Common myeloid progenitor, CD34-positive (primary cell): Measurements from ENCODE around the gene CA4.

Experiments
- CTCF ChIA-PET: fragments of 350-600 bp; sonication (Branson Sonifier 250); formaldehyde crosslinking; loops from one replicate; lab custom pipeline; 2021; ENCODE audit warnings: antibody characterized with exemption; lab: Charles Lee
- POLR2A ChIA-PET: fragments of 350-600 bp; sonication (Branson Sonifier 250); formaldehyde crosslinking; loops from one replicate; lab custom pipeline; 2021; ENCODE audit warnings: antibody characterized with exemption; lab: Charles Lee
- DNase-seq, 3 donors: peaks; one replicate each; pipeline versions ENCODE4 v3.0.0 to v3.0.0-alpha.2; 2013
- H3K27ac ChIP-seq, 2 experiments: 1 replicate in 1 of 2; 2 replicates in 1 of 2; pipeline ENCODE4 v1.7.0; 2013; ENCODE audit warnings: inconsistent platforms in 2 of 2, low read length in 2 of 2, mild to moderate bottlenecking in 2 of 2, low read depth in 1 of 2, moderate library complexity in 1 of 2; ENCODE audit not compliant: severe bottlenecking in 2 of 2, insufficient read depth in 1 of 2, poor library complexity in 1 of 2
- H3K27me3 ChIP-seq, 5 experiments: replicated peaks in 2 of 5; 1 replicate in 3 of 5; 2 replicates in 2 of 5; pipeline versions ENCODE4 v1.6.1 to v1.7.0; 2013; ENCODE audit warnings: low read length in 4 of 5, mild to moderate bottlenecking in 2 of 5, moderate library complexity in 2 of 5, inconsistent platforms in 1 of 5; ENCODE audit not compliant: insufficient read depth in 5 of 5, control insufficient read depth in 4 of 5
- H3K36me3 ChIP-seq, 4 experiments: 1 replicate in 2 of 4; 2 replicates in 2 of 4; pipeline versions ENCODE4 v1.6.1 to v1.7.0; 2013; ENCODE audit warnings: low read length in 3 of 4, control low read depth in 1 of 4, mild to moderate bottlenecking in 1 of 4; ENCODE audit not compliant: control insufficient read depth in 4 of 4, insufficient read depth in 4 of 4
- H3K4me1 ChIP-seq, 4 experiments: 1 replicate in 3 of 4; 2 replicates in 1 of 4; pipeline versions ENCODE4 v1.6.1 to v1.7.1; 2013; ENCODE audit warnings: low read length in 3 of 4, mild to moderate bottlenecking in 3 of 4, control low read depth in 1 of 4, inconsistent platforms in 1 of 4, moderate library complexity in 1 of 4; ENCODE audit not compliant: control insufficient read depth in 4 of 4, insufficient read depth in 4 of 4; ENCODE audit errors: control extremely low read depth in 1 of 4
- H3K4me3 ChIP-seq, 7 experiments: 1 replicate in 4 of 7; 2 replicates in 3 of 7; pipeline versions ENCODE4 v1.5.1 to v1.7.0; 2013; ENCODE audit warnings: mild to moderate bottlenecking in 7 of 7, low read length in 6 of 7, moderate library complexity in 6 of 7, inconsistent platforms in 2 of 7, low read depth in 2 of 7, control low read depth in 1 of 7; ENCODE audit not compliant: insufficient read depth in 4 of 7, control insufficient read depth in 1 of 7; ENCODE audit errors: extremely low read depth in 1 of 7
- H3K9me3 ChIP-seq, 5 experiments: 1 replicate in 4 of 5; 2 replicates in 1 of 5; pipeline versions ENCODE4 v1.6.1 to v1.7.1; 2013; ENCODE audit warnings: low read length in 4 of 5, mild to moderate bottlenecking in 2 of 5, inconsistent platforms in 1 of 5, low read depth in 1 of 5, moderate library complexity in 1 of 5; ENCODE audit not compliant: control insufficient read depth in 4 of 5, insufficient read depth in 2 of 5; ENCODE audit errors: control extremely low read depth in 1 of 5
- WGBS: methylation state at CpG from one replicate; pipeline ENCODE4 v1.1.5; 2013; ENCODE audit not compliant: insufficient coverage; 5-methylcytosine and 5-hydroxymethylcytosine counted together

Gene CA4

GRCh38 chr17:60155815-60156214 lies 6.0 kb downstream of the CA4 start:
- POLR2A ChIA-PET: no interaction called here
- DNase-seq: no peak
- Histone ChIP-seq H3K27me3 (peaks cover 0 to 26% (median 8%) of the 10 kb centered on the region in 5 experiments), H3K27ac (no peak overlapping the region), H3K9me3 (peaks cover 0 to 2% (median 0%) of the 10 kb centered on the region in 5 experiments), H3K36me3 (no peaks in the 10 kb centered on the region), H3K4me1 (peaks cover 0 to 5% (median 1%) of the 10 kb centered on the region in 4 experiments), H3K4me3 (no peak overlapping the region)
- CTCF ChIA-PET: interaction anchor here (0.9 to 1.4 kb wide), 2 partner anchors 12 to 15 kb away, joined by 3 to 5 read pairs; no protein-coding TSS in a partner anchor
- whole genome bisulfite sequencing: 92% methylated on average over 9 of the region's 9 CpGs

DNA sequence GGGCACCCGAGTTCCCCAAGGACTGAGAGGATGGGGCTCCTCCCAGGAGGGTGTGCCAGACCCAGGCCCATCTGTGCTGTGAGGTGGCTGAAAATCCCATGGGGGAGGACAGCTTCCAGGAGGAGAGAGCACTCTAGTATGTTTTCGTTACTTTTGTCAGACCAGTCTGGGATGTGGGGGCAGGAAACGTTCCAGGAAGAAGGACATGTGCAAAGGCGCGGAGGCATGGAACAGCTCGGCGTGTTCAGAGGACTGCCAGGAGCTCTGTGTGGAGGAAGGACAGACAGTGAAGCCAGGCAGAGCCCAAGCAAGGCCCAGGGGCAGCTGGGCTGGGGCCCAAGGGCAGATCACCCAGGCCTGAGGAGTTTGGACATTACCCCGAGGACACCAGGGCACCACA lies 7.0 kb downstream of the CA4 start:
- 97% methylated on average over 8 of the region's 8 CpGs for WGBS
- no peaks in the 10 kb centered on the region for H3K36me3 ChIP-seq
- CTCF ChIA-PET: interaction anchor here (1.1 to 1.4 kb wide), 2 partner anchors 15 kb away, joined by 3 to 5 read pairs; no protein-coding TSS in a partner anchor
- POLR2A ChIA-PET: no interaction called here
- no peak overlapping the region for H3K27ac ChIP-seq
- H3K27me3 ChIP-seq: peaks cover 0 to 17% (median 2%) of the 10 kb centered on the region in 5 experiments
- H3K9me3 ChIP-seq: no peaks in the 10 kb centered on the region
- H3K4me1 ChIP-seq: peaks cover 4 to 10% (median 7%) of the 10 kb centered on the region in 4 experiments
- no peak for DNase-seq
- H3K4me3 ChIP-seq: no peak overlapping the region

GRCh38 chr17:60157487-60158040 lies 7.8 kb downstream of the CA4 start:
- POLR2A ChIA-PET: no interaction called here
- Histone ChIP-seq H3K27ac (no peak overlapping the region), H3K9me3 (no peaks in the 10 kb centered on the region), H3K4me1 (peaks cover 4 to 18% (median 15%) of the 10 kb centered on the region in 4 experiments), H3K27me3 (peaks cover 0 to 8% (median under 1%) of the 10 kb centered on the region in 5 experiments), H3K36me3 (no peaks in the 10 kb centered on the region), H3K4me3 (no peak overlapping the region)
- CTCF ChIA-PET: interaction anchor here (1.2 kb wide), 1 partner anchor 30 kb away, joined by 3 read pairs; no protein-coding TSS in a partner anchor
- WGBS: 97% methylated on average over 14 of the region's 18 CpGs
- DNase-seq: no peak

DNA sequence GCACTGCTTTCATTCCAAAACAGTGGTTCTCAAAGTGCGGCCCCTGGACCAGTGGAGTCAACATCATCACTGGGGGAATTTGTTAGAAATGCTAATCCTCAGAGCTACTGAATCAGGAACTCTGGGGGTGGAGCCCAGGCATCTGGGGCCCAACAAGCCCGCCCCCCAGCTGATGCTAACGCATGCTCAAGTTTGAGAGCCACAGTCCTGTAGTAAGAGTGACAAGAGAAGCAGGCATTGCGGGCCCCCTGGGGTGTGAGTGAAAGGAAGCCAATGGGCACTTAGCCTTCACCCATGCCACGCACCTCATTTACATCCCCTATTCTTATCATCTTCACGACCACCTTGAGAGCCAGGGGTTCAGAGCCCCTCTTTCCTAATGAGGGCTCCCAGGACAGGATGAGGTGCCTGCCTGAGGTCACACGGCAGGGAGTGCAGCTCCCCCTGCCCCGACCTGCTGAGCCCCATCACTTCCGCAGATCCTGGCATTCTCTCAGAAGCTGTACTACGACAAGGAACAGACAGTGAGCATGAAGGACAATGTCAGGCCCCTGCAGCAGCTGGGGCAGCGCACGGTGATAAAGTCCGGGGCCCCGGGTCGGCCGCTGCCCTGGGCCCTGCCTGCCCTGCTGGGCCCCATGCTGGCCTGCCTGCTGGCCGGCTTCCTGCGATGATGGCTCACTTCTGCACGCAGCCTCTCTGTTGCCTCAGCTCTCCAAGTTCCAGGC lies 9.1 kb downstream of the CA4 start:
- Histone ChIP-seq H3K4me3 (no peak overlapping the region), H3K36me3 (no peaks in the 10 kb centered on the region), H3K9me3 (no peaks in the 10 kb centered on the region), H3K27me3 (peaks cover 0 to under 1% (median 0%) of the 10 kb centered on the region in 5 experiments), H3K4me1 (peaks cover 4 to 31% (median 19%) of the 10 kb centered on the region in 4 experiments), H3K27ac (no peak overlapping the region)
- ChIA-PET CTCF (interaction anchor here (1.2 to 1.3 kb wide), 2 partner anchors 16 to 29 kb away, joined by 3 to 5 read pairs; no protein-coding TSS in a partner anchor), POLR2A (interaction anchor here (0.6 kb wide), 1 partner anchor 1523 kb away, joined by 3 read pairs; no protein-coding TSS in a partner anchor)
- WGBS: 91% methylated on average over 18 of the region's 19 CpGs
- DNase-seq: no peak

GRCh38 chr17:60159479-60159866 lies 9.7 kb downstream of the CA4 start:
- DNase-seq: no peak
- Histone ChIP-seq H3K27me3 (no peaks in the 10 kb centered on the region), H3K27ac (no peak overlapping the region), H3K9me3 (no peaks in the 10 kb centered on the region), H3K4me1 (peaks cover 4 to 31% (median 19%) of the 10 kb centered on the region in 4 experiments), H3K4me3 (no peak overlapping the region), H3K36me3 (no peaks in the 10 kb centered on the region)
- CTCF ChIA-PET: interaction anchor here (1.3 kb wide), 1 partner anchor 17 kb away, joined by 5 read pairs; no protein-coding TSS in a partner anchor
- 96% methylated on average over 4 of the region's 6 CpGs for WGBS
- POLR2A ChIA-PET: interaction anchor here (0.6 kb wide), 1 partner anchor 1522 kb away, joined by 3 read pairs; no protein-coding TSS in a partner anchor

- no peaks in the 10 kb centered on the region for H3K27me3 ChIP-seq
- H3K36me3 ChIP-seq: no peaks in the 10 kb centered on the region
- H3K27ac ChIP-seq: no peak overlapping the region
- CTCF ChIA-PET: interaction anchor here (0.6 to 2.0 kb wide), 6 partner anchors 9 to 1366 kb away, joined by 3 to 6 read pairs (median 4); partner anchors contain the start of genes CA4 and CHCT1
- POLR2A ChIA-PET: no interaction called here
- peaks cover 5 to 41% (median 22%) of the 10 kb centered on the region in 4 experiments for H3K4me1 ChIP-seq
- DNase-seq: no peak
- H3K4me3 ChIP-seq: no peak overlapping the region
- WGBS: 91% methylated on average over 8 of the region's 10 CpGs
- no peaks in the 10 kb centered on the region for H3K9me3 ChIP-seq
Measured at GRCh38 chr17:60160829-60161501, 11.2 kb downstream of the CA4 start.
